Cardiac fibroblast (primary cell): ENCODE measurements around the gene RMND5B.

ENCODE experiments used
- DNase-seq, 2 donors: peaks; one replicate each; pipeline versions ENCODE4 v3.0.0 to v3.0.0-alpha.2; 2010; ENCODE audit warnings: low read depth in 2 of 2
- H3K4me3 ChIP-seq, 2 donors: replicated peaks in 1 of 2; 1 replicate in 1 of 2; 2 replicates in 1 of 2; pipeline ENCODE4 v1.5.1; 2011; ENCODE audit warnings: low read depth in 2 of 2, low read length in 2 of 2, mild to moderate bottlenecking in 2 of 2, moderate library complexity in 1 of 2
- CTCF ChIP-seq: IDR thresholded peaks from one replicate; pipeline ENCODE4 v1.5.1; 2011; ENCODE audit warnings: low read depth, mild to moderate bottlenecking, low read length, inconsistent platforms

RMND5B gene

GRCh38 chr5:178117923-178118701 lies 12.7 kb upstream of the RMND5B start:
- TF ChIP-seq CTCF, result no peak
- no peak for DNase-seq

GRCh38 chr5:178119915-178120606 lies 10.8 kb upstream of the RMND5B start:
- TF ChIP-seq CTCF, result no peak
- H3K4me3 ChIP-seq, result no peak overlapping the region
- DNase-seq, result no peak

More at GRCh38 chr5:178117923-178118701, 12.7 kb upstream of the RMND5B start:
- H3K4me3 ChIP-seq, result no peak overlapping the region

GRCh38 chr5:178120607-178121357 lies 10.0 kb upstream of the RMND5B start:
- DNase-seq, result peak; percentile 72 to 79
- peak overlapping the region in 1 of 2 donors; percentile 24 for H3K4me3 ChIP-seq

GRCh38 chr5:178121391-178122276 lies 9.2 kb upstream of the RMND5B start:
- peak; percentile 34 to 57 for DNase-seq
- peak overlapping the region; percentile 8 to 24 for H3K4me3 ChIP-seq
- no peak for TF ChIP-seq CTCF

More at GRCh38 chr5:178120607-178121357, 10.0 kb upstream of the RMND5B start:
- TF ChIP-seq CTCF, result peak; percentile 46

GRCh38 chr5:178122346-178122745 lies 8.5 kb upstream of the RMND5B start:
- DNase-seq, result no peak
- no peak for TF ChIP-seq CTCF
- H3K4me3 ChIP-seq, result no peak overlapping the region
